ENCODE measurements around the gene ZNF532.
"Not testable (repeated sequence)": the region's sequence is repeated elsewhere in the genome, so short reads cannot be mapped to it uniquely, and the experiment has no call there.

ZNF532 gene

DNA sequence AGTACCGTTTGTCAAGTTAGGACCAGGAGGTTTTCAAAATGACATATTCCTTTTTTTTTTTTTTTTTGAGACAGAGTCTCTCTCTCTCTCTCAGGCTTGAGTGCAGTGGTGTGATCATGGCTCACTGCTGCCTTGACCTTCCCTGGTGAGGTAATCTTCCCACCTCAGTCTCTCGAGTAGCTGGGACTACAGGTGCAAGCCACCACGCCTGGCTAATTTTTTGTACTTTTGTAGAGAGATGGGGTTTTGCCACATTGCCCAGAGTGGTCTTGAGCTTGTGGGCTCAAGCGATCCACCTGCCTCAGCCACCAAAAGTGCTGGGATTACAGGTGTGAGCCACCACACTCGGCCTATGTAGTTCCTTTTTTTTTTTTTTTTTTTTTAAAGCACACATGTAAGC, 147.1 kb downstream of the ZNF532 start:
- DNase-seq, result no peak

DNA sequence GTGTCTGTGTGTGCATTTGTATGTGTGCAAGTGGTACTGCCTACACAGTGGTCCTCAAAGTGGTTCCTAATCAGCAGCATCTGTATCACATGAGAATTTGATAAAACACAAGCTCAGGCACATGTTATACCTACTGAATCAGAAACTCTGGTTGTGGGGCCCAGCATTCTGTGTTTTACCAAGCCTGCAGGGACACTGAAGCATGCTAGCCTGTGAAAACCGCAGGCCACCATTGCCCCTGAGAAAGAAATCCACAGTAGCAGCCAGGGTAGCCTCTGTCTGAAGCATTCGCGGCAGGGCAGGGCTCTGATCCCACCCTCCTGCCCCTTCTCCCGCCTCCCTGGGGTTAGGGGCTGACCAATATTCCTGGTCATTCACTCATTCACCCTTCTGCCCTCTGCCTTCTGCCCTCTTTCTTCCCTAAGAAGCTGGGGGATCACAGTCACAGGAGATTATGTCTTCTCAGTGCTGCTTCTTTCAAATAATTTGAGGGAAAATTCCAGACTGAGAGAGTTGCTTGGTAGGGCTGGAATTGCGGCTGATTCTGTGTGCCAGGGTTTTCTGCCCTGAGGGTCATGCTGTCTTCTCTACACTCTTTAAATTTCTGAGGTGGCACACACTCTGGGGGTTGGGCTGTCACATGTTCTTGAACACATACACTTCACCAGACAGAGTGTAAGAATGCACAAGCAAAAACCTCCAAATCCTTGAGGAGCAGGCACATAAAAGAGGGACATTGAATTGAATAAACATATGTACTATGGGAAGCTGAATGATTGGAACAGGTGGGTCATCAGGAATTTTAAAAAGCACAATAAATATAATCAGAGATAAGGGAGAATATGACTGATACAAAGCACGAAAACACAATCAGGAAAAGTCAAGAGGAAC, 148.4 kb downstream of the ZNF532 start:
- DNase-seq, result no peak

DNA sequence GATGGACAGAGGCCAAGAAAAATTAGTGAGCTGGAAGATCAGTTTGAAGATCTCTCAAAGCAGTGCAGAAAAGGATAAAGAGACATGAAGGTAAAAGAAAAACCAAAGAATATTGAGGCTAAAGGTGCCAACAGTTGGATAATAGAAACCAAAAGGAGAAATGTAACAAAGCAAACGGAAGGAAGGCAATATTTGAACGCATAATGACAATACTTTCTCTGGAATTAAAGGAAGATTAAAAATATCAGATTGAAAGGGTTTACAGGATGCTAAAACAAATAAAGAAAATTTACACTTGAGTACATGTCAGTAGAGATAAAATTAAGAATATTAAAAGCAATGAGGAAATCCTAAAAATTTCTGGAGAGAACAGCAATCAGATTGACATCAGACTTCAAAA, 149.1 kb downstream of the ZNF532 start:
- DNase-seq, result no peak

GRCh38 chr18:59015531-59016152, 151.0 kb downstream of the ZNF532 start:
- DNase-seq, result no peak

DNA sequence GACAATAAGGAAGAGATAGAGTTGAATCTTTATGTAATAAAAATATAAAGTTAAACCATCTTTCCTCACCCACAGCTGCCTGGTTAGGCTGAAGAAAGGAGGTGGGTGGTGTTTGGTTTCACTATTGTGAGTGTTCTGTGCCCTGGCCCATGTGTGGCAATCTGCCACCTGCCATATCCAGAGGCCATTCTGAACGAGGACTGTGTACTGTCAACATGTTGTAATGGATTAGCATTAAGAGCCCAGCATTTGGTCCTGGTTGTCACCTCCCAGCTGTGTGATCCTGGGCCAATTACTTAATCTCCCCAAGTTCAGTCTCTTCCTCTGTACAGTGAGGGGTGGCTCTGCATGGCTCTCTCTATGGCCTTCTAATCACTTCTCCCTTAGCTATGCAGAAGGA, 156.8 kb downstream of the ZNF532 start:
- no peak for DNase-seq

GRCh38 chr18:59022167-59022945, 157.7 kb downstream of the ZNF532 start:
- no peak for DNase-seq

GRCh38 chr18:59024829-59025228, 160.2 kb downstream of the ZNF532 start:
- no peak for DNase-seq

DNA sequence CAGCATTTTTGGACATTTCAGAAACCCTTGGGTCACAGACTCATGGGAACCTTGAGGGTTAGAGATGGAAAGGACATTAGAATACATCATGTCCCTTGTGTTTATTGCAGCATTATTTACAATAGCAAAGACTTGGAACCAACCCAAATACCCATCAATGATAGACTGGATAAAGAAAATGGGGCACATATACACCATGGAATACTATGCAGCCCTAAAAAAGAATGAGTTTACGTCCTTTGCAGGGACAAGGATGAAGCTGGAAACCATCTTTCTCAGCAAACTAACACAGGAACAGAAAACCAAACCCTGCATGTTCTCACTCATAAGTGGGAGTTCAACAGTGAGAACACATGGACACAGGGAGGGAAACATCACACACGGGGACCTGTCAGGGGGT, 160.9 kb downstream of the ZNF532 start:
- DNase-seq, result not testable (repeated sequence)

- no peak for DNase-seq
These were observed 161.7 kb downstream of the ZNF532 start for GRCh38 chr18:59026364-59026763.

- DNase-seq, result no peak
These were observed 162.2 kb downstream of the ZNF532 start for GRCh38 chr18:59026831-59027410.

DNA sequence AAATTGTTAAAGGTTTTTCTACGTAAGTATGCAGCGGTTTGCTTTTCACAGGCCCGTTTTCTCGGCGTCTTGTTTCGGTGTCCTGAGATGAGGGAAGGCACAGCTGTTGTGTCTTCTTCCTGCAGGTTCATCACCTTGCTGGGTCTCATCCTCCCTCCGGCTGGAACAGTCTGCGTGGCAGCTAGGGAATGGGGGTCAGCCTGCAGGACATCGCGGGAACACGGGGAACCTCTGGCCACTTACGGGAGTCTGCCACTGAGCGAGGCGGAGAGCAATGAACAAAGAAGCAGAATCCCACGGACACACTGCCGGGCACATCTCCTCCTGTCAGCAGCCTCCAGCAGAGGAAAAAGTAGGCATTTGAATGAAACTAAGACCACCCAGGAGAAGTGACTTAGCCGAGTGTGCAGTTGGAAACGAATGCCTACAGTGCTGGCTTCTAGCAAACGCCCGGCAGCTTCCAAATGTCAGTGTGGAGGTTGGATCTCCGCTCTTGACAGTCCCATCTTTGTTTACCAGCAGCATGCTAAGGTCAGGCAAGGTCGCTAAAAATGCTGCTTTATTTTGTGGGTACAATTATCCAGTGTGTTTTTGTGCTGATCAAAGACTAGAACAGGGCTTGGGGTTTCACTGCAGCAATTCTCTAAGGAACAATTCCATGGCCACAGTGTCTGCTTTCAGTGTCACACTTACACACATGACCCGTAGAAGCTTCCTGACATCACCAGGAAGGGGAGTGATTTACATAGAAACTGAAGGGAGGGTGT, 165.2 kb downstream of the ZNF532 start:
- no peak for DNase-seq

DNA sequence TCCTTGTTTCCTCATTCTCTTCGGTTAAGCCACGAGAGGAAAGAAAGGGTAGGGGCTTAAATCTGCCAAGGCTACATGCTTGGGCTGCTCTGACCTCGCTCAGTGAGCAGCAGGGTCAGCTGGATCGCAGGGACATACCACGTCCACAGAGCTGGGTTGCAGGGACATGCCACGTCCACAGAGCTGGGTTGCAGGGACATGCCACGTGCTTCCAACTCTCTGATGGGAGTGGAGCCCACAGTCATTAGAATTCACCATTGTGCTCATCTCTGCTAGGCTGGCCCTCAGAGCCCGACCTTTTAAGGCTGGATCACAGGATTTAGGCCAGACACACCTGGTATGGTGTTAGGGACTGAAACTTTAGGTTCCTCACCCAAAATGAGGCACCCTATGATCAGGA, 167.6 kb downstream of the ZNF532 start:
- DNase-seq, result no peak

GRCh38 chr18:59033359-59033758, 168.7 kb downstream of the ZNF532 start:
- DNase-seq, result no peak

DNA sequence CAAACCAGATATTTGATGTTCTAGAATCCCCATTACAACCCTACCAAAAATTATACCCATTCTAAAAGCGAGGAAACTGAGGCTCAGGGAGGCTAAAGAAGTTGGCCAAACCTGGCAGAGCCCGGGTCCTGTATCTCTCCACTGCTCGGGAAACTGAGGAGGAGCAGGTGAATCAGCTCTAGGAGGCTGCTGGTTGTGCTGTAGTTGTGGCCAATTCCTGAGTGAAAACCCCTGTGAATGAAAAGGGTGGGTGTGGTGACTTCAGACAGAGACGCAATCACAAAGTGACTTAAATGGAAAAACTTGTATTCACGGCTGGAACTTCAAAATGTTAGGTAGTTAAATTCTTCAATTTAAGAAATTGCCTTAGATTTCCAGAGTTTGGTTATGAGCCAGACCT, 169.3 kb downstream of the ZNF532 start:
- no peak for DNase-seq

- DNase-seq, result no peak
These were observed 170.9 kb downstream of the ZNF532 start for GRCh38 chr18:59035591-59035990.

Measured in activated gamma-delta T cell treated with Interleukin-2 at 50 U/mL for 16 hours (primary cell).